AG09309 (cell line): ENCODE measurements around the gene LARP1B.
"Not testable (repeated sequence)": the region's sequence is repeated elsewhere in the genome, so short reads cannot be mapped to it uniquely, and the experiment has no call there.

Experiments
- DNase-seq: peaks from one replicate; pipeline ENCODE4 v3.0.0-alpha.2; 2010; ENCODE audit warnings: low read depth
- H3K4me3 ChIP-seq: 2 replicates; pipeline ENCODE4 v1.5.1; 2011; ENCODE audit warnings: mild to moderate bottlenecking, low read depth, low read length, moderate library complexity; ENCODE audit not compliant: control insufficient read depth
- TF ChIP-seq, protein P1 (sequence below): IDR thresholded peaks from 2 replicates; pipeline ENCODE4 v1.5.1; 2011; ENCODE audit warnings: mild to moderate bottlenecking, low read depth, low read length, inconsistent platforms; ENCODE audit not compliant: insufficient read depth, control insufficient read depth; ENCODE audit errors: missing control alignments

LARP1B gene

DNA sequence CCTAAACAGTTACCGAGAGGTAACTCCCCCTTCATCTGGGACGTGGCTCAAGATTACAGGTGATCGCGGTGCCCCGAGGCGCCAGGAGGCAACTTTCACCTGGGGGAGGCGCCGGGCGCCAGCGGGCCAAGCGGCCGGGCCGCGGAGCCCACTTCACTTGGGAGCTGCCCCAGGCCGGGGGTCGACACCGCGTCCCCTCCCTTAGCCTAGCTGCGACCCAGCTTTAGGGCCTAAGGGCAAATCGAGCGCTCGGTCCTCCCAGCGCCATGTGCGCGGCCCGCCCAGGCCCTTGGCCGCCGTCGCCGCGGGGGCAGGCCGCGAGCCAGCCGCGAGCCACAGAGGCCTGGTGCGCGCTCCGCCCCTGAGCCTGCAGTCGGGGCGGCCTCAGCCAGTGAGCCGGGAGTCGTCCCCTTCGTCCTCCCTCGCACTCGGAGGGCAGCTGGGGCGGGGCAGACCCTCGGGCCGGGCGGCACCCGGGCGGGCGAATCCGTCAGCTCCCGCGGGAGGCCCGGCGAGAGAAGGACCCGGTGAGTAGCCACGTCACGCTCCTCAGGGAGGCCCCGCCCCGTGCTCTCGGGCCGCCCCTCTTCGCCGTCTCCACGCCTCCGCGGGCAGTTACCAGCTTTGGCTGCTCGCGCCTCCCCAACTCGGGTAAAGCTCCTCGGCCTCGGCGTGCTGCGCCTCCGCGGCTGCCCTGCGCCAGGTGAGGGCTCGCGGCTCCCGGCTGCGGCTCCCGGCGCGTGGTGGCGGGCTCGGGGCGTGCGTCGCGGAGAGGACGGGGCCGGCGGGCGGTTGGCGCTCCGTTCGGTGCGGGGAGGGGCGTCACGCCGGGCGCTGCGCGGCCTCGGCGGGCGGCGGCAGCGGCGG, at the start of gene LARP1B:
Gene LARP1B (plus strand): TSS at position 614 of the 867 bp plus-strand sequence. CDS start 13,640 bp downstream, outside the sequence.
- TF ChIP-seq, protein P1, sequence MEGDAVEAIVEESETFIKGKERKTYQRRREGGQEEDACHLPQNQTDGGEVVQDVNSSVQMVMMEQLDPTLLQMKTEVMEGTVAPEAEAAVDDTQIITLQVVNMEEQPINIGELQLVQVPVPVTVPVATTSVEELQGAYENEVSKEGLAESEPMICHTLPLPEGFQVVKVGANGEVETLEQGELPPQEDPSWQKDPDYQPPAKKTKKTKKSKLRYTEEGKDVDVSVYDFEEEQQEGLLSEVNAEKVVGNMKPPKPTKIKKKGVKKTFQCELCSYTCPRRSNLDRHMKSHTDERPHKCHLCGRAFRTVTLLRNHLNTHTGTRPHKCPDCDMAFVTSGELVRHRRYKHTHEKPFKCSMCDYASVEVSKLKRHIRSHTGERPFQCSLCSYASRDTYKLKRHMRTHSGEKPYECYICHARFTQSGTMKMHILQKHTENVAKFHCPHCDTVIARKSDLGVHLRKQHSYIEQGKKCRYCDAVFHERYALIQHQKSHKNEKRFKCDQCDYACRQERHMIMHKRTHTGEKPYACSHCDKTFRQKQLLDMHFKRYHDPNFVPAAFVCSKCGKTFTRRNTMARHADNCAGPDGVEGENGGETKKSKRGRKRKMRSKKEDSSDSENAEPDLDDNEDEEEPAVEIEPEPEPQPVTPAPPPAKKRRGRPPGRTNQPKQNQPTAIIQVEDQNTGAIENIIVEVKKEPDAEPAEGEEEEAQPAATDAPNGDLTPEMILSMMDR, result no peak
- DNase-seq, result peak; percentile 84

DNA sequence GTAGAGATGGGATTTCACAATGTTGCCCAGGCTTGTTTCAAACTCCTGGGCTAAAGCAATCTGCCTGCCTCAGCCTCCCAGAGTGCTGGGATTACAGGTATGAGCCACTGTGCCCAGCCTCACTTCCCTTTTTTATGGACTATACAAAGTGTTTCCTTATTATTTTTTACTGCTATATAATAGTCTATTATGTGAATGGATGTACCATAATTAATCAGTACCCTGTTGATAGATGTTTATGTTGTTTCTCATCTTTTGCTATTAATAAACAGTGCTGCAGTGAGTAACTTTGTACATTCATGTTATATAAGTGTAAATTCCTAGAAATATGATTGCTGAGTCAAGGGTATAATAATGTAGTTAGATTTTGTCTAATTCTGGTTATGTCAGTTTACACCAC, 35.8 kb upstream of the LARP1B start:
- no peak for DNase-seq
- TF ChIP-seq, protein P1, result no peak
- no peak overlapping the region for H3K4me3 ChIP-seq

More for the DNA sequence above, at the start of gene LARP1B:
- H3K4me3 ChIP-seq, result peak within 1 kb of the TSS; percentile 77

DNA sequence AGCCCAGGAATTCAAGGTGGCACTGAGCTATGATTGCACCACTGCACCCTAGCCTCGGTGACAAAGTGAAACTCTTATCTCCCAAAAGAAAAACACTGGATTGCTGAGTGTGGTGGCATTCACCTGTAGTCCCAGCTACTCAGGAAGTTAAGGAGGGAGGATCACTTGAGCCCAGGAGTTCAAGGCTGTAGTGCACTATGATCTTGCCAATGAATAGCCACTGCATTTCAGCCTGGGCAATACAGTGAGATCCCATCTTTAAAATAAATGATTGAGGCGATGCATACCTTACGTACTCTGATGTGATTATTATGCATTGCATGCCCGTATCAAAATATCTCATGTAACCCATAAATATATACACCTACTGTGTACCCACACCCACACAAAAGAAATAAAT, 31.2 kb upstream of the LARP1B start:
- TF ChIP-seq, protein P1, result no peak
- no peak overlapping the region for H3K4me3 ChIP-seq
- no peak for DNase-seq

DNA sequence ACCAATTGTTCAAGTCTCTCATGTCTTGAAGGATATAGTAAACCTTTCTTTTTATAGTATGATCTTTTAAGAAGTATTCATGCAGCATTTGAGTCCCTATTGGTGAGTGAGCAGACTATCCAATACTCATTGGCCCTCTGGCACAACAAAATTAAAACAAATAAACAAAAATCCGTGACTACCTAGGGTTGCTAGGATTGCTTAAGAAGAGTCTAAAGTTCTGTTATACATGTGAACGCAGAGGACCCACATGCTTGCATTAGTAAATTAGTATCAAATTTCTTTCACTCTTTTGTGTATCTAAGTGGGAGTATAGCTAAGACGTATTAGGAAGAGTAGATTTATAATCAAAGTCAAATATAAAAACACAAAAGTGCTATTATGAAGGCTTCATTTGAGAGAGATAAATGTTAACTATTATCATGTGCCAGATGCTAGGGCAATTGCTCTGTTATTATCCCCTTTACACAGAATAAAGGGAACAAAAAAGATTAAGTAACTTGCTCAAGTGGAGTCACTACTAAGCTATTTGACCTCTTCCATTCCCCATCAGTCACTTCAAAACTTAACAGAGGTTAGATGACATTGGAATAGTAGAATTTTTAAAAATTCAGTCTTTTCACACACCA, 29.2 kb upstream of the LARP1B start:
- TF ChIP-seq, protein P1, result no peak
- DNase-seq, result no peak
- no peak overlapping the region for H3K4me3 ChIP-seq

DNA sequence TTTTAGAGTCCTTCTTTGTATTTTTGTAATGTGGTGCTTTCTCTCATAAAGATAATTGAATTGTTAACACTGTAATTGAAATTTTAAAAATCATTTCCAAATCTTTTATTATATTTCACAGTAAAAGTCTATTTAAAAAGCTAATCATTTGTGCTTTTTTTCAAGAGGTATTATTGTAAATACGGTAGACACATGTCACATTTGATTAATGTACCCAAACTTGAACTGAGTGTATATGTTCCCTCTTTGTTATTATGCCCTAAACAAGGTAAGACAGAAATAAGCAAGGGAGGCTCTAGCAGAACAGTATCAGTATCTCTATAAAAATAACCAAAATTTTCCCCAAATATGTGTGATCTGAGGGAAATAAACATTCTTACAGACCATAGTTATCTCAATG, 21.5 kb upstream of the LARP1B start:
- no peak for DNase-seq
- TF ChIP-seq, protein P1, result no peak
- H3K4me3 ChIP-seq, result no peak overlapping the region

DNA sequence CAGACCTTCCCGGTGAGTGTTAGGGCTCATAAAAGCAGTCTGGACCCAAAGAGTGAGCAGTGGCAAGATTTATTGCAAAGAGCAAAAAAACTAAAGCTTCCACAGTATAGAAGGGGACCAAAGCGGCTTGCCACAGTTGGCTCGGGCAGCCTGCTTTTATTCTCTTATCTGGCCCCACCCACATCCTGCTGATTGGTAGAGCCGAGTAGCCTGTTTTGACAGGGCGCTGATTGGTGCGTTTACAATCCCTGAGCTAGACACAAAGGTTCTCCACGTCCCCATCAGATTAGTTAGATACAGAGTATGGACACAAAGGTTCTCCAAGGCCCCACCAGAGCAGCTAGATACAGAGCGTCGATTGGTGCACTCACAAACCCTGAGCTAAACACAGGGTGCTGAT, 14.1 kb upstream of the LARP1B start:
- H3K4me3 ChIP-seq, DNase-seq: not testable (repeated sequence)

DNA sequence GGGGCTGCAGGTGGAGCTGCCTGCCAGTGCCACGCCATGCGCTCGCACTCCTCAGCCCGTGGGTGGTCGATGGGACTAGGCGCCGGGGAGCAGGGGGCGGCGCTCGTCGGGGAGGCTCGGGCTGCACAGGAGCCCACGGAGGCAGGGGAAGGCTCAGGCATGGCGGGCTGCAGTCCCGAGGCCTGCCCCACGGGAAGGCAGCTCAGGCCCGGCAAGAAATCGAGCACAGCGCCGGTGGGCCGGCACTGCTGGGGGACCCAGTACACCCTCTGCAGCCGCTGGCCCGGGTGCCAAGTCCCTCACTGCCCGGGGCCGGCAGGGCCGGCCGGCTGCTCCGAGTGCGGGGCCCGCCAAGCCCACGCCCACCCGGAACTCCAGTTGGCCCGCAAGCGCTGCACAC, 13.6 kb upstream of the LARP1B start:
- not testable (repeated sequence) for H3K4me3 ChIP-seq, DNase-seq

DNA sequence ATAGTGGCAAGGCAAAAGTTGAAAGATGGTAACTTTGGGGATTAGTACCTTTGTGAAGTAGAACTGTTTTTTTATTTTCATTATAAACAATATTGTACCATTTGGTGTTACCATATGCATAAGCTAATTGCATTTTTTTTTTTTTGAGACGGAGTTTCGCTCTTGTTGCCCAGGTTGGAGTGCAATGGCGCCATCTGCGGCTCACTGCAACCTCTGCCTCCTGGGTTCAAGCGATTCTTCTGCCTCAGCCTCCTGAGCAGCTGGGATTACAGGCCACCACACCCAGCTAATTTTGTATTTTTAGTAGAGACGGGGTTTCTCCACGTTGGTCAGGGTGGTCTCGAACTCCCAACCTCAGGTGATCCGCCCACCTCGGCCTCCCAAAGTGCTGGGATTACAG, 9.9 kb upstream of the LARP1B start:
- H3K4me3 ChIP-seq, DNase-seq: not testable (repeated sequence)

DNA sequence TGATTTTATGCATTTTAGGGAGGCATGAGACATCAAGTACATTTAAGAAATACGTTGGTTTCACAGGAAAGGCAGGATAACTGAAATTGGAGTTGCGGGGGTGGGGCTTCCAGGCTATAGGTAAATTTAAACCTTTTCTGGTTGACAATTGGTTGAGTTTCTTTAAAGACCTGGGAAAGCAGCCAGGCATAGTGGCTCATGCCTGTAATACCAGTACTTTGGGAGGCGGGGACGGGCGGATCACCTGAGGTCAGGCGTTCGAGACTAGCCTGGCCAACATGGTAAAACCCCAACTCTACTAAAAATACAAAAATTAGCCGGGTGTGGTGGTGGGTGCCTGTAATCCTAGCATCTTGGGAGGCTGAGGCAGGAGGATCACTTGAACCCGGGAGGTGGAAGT, 6.2 kb upstream of the LARP1B start:
- H3K4me3 ChIP-seq, DNase-seq: not testable (repeated sequence)

DNA sequence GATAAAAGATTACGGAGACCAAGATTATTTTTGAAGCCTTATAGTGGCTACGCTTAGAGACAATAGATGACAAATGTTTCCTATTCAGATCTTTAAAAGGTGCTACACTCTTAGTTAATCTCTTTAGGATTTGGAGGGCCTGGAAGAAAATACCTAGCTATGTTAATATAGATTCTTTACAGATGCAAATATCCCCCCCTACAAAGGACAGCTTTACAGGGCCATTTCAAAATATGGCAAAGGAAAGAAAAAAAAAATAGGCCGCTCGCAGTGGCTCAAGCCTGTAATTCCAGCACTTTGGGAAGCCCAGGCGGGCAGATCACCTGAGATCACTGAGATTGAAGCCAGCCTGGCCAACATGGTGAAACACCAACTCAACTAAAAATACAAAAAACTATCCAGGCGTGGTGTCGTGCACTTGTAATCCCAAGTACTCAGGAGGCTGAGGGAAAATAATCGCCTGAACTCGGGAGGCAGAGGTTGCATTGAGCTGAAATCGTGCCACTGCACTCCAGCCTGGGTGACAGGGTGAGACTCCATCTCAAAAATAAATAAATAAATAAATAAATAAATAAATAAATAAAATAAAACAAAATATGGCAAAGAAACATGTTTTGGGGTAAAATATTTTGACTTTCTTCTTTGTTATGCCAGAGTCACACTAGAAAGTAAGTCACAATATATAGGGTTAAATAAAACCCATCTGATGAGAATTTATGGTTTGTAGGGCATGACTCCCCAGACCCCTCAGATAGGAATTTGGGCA, 5.5 kb upstream of the LARP1B start:
- not testable (repeated sequence) for DNase-seq, H3K4me3 ChIP-seq
